Prostate gland (tissue), 2 donors: ENCODE data around the gene SPATA4.

Experiments
- CTCF ChIP-seq, 4 experiments: fragments of 200-600 bp in 2 of 4; fragments of 450-650 bp in 2 of 4; sonication (generic) in 2 of 4; IDR thresholded peaks; 1 replicate in 3 of 4; 2 replicates in 1 of 4; pipeline ENCODE4 v1.5.1; 2016 to 2019; ENCODE audit warnings: antibody characterized with exemption in 4 of 4, mild to moderate bottlenecking in 2 of 4, moderate library complexity in 2 of 4
- POLR2A ChIP-seq: fragments of 450-650 bp; IDR thresholded peaks from one replicate; pipeline ENCODE4 v1.6.1; 2016; ENCODE audit warnings: antibody characterized with exemption, mild to moderate bottlenecking
- POLR2AphosphoS5 ChIP-seq: sonication (generic); formaldehyde crosslinking; IDR thresholded peaks from one replicate; pipeline ENCODE4 v1.6.1; 2017; ENCODE audit warnings: antibody characterized with exemption

DNA sequence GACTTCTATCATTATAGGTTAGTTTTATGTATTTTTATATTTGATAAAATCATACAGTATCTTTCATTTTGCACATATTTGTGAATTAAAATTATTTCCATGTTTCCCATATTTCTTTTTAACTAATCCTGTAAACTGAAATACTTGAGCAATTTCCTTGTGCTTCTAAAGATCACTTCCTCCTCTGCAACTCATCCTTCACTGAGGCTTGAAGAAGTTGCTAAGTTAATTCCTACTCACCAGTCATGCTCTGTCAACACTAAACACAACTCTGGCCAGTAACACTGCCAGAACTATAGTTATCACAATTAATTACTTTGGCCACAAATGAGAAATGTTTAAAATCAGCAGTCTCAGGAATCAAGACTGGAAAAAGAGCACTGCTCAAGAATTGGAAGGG, 6.7 kb downstream of the SPATA4 start:
- TF ChIP-seq POLR2A (no peak), POLR2AphosphoS5 (no peak), CTCF (IDR thresholded peaks at IDR 0.05) (no peak)
